K562 (cell line): ENCODE measurements around the gene EAPP. TPM values are rescaled to one million over a fixed set of nuclear protein-coding genes. Genes with fewer than 3 reads are reported as not detected.

Experiments used
- BACH1 ChIP-seq: fragments of 200-800 bp; sonication (Bioruptor generic); IDR thresholded peaks from 2 replicates; pipeline ENCODE4 v1.6.1; 2016; ENCODE audit warnings: missing genetic modification characterization, missing compliant biosample characterization
- BHLHE40 ChIP-seq: IDR thresholded peaks from 2 replicates; pipeline ENCODE4 v1.6.1; 2011; ENCODE audit warnings: low read length, improper control_type of control experiment
- CEBPB ChIP-seq: fragments of 450-650 bp; IDR thresholded peaks from 2 replicates; pipeline ENCODE4 v1.6.1; 2016; ENCODE audit warnings: missing genetic modification characterization, missing compliant biosample characterization
- CREB3L1 ChIP-seq: fragments of 450-650 bp; IDR thresholded peaks from 2 replicates; pipeline ENCODE4 v1.6.1; 2014; ENCODE audit warnings: low read depth, mild to moderate bottlenecking, moderate library complexity, borderline replicate concordance
- EHMT2 ChIP-seq: fragments of 450-650 bp; IDR thresholded peaks from 2 replicates; pipeline ENCODE4 v1.6.1; 2018; ENCODE audit warnings: antibody characterized with exemption
- EP300 ChIP-seq: IDR thresholded peaks from 2 replicates; pipeline ENCODE4 v1.6.1; 2012; ENCODE audit warnings: low read length, improper control_type of control experiment
- FOS ChIP-seq: IDR thresholded peaks from 3 replicates; pipeline ENCODE4 v1.6.1; 2011; ENCODE audit not compliant: insufficient read length; ENCODE audit errors: extremely low read depth
- GABPB1 ChIP-seq: sonication (generic); formaldehyde crosslinking; IDR thresholded peaks from 2 replicates; pipeline ENCODE4 v1.8.0; 2022; ENCODE audit warnings: mild to moderate bottlenecking, missing genetic modification reagents
- HIVEP1 ChIP-seq: fragments of 250-450 bp; sonication (Bioruptor Pico); IDR thresholded peaks from 2 replicates; pipeline ENCODE4 v1.4.0; 2020; ENCODE audit warnings: mild to moderate bottlenecking
- JUNB ChIP-seq: fragments of 450-650 bp; formaldehyde crosslinking; conservative IDR thresholded peaks from 2 replicates; pipeline ENCODE4 v1.4.0; 2020; ENCODE audit warnings: mild to moderate bottlenecking
- KDM5B ChIP-seq: fragments of 200-600 bp; sonication (generic); IDR thresholded peaks from 2 replicates; pipeline ENCODE4 v1.6.1; 2012; ENCODE audit warnings: low read depth, mild to moderate bottlenecking, moderate library complexity, low read length, control low read depth, inconsistent platforms; ENCODE audit not compliant: insufficient replicate concordance
- PHF20 ChIP-seq: fragments of 450-650 bp; IDR thresholded peaks from 2 replicates; pipeline ENCODE4 v1.6.1; 2018; ENCODE audit not compliant: partially characterized antibody
- PTRF ChIP-seq: fragments of 450-650 bp; IDR thresholded peaks from 2 replicates; pipeline ENCODE4 v1.6.1; 2016; ENCODE audit warnings: mild to moderate bottlenecking, missing genetic modification characterization, missing compliant biosample characterization
- RAD21 ChIP-seq, 2 experiments: fragments of 250-450 bp in 1 of 2; fragments of 450-650 bp in 1 of 2; sonication (Bioruptor Pico) in 1 of 2; formaldehyde crosslinking in 1 of 2; IDR thresholded peaks in 1 of 2; conservative IDR thresholded peaks in 1 of 2; 2 replicates each; pipeline versions ENCODE4 v1.4.0 to v1.8.0; 2020 to 2022; ENCODE audit warnings: mild to moderate bottlenecking in 2 of 2, moderate library complexity in 1 of 2
- REST ChIP-seq, 2 experiments: fragments of 450-650 bp; formaldehyde crosslinking in 1 of 2; IDR thresholded peaks; 2 replicates each; pipeline versions ENCODE4 v1.4.0 to v1.6.1; 2014 to 2020; ENCODE audit warnings: mild to moderate bottlenecking in 2 of 2, borderline replicate concordance in 1 of 2, low read depth in 1 of 2
- SMARCE1 ChIP-seq: fragments of 450-650 bp; IDR thresholded peaks from 2 replicates; pipeline ENCODE4 v1.7.1; 2016; ENCODE audit warnings: mild to moderate bottlenecking
- ZFX ChIP-seq: sonication (generic); formaldehyde crosslinking; IDR thresholded peaks from 2 replicates; pipeline ENCODE4 v1.8.0; 2022; ENCODE audit warnings: mild to moderate bottlenecking, missing genetic modification reagents, moderate library complexity
- ZNF766 ChIP-seq: fragments of 200-800 bp; sonication (Bioruptor generic); conservative IDR thresholded peaks from 2 replicates; pipeline ENCODE4 v1.6.1; 2016; ENCODE audit warnings: missing genetic modification characterization, missing compliant biosample characterization
- polyA plus RNA-seq, 8 experiments: library from polyadenylated mRNA; depleted of rRNA in 4 of 8; stranded (reverse) in 5 of 8; unstranded in 3 of 8; fragments of >200 nt; fragmentation: Nextera tagmentation in 2 of 8; fragmentation: Illumina TruSeq in 1 of 8; extraction: Ambion mirVana in 2 of 8; extraction: Trizol in 1 of 8; gene quantifications; 2 replicates each; pipeline versions ENCODE4 v1.2.1 to v1.2.3, GENCODE V29; 2011 to 2014; ENCODE audit warnings: inconsistent platforms in 1 of 8, missing spikeins in 1 of 8
- total RNA-seq, 7 experiments: library from RNA; depleted of rRNA in 6 of 7; stranded (reverse); fragments of >200 nt in 6 of 7; fragmentation: Illumina TruSeq in 2 of 7; extraction: Trizol in 2 of 7; gene quantifications; 2 replicates each; pipeline versions ENCODE4 v1.2.1 to v1.2.3, GENCODE V29; 2011 to 2021; ENCODE audit warnings: low replicate concordance in 1 of 7

The EAPP gene
- total and polyA plus RNA-seq, 9 of the 15 experiments (the other 6 are each of a cell fraction or from before 2014, with no cell fraction given), result 19.0 to 67.6 (median 30.3) TPM

DNA sequence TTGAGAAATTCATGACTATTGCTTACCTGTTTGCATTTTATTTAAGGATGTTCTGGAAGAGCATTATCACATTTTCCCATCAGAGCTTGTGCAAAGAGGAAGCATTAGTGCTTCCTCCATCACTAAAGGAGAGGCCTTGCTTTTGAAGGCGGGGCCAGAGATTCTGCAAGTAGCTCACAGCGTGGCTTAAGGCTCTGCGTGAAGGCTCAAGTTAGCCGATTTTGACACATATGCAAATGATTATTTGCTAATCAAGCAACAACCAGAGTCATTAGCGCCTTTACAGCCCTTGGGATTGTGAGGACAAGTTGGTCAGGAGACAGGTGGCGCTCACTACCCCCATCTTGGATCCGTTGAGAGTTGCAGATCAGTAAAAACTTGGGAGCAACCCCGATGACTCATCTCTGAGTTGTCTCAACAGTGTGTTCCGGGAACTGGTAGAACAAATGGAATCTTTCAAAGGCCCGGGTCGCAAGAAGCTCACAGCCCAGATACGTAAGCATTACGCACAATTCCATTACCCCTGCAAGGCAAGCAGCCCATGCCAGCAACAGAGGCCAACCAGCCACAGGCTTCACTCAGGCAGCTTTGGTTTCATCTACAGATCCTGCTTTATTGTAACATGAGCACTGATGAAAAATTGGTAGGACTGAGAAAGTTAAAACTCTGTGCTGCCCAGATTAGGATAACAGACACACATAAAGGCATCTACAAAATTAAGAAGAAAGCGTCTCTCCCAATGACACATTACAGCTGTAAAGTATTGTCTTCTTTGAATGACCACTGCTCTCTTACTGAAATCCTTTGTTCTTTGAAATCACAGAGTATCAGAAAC lies 42.6 kb downstream of the EAPP start (continued):
- no peak for TF ChIP-seq GABPB1 (CRISPR knock-in tag)
- TF ChIP-seq REST (IDR thresholded peaks at IDR 0.05; ENCODE audit: borderline replicate concordance), result peak; percentile 13; the same call in 1 of the 2 replicates
- TF ChIP-seq REST (CRISPR knock-in tag; IDR thresholded peaks at IDR 0.05; ENCODE audit: low read depth), result no peak
- TF ChIP-seq PTRF, result no peak
- TF ChIP-seq PHF20, result peak; percentile 59
- 0 out of 2 replicates have a peak, but pooled peaks have one; percentile 30 for TF ChIP-seq EP300
- TF ChIP-seq HIVEP1 (CRISPR knock-in tag), result no peak
- 0 out of 2 replicates have a peak, but pooled peaks have one; percentile 46 for TF ChIP-seq CREB3L1
- TF ChIP-seq KDM5B, result peak; percentile 53
- TF ChIP-seq JUNB (CRISPR knock-in tag), result peak; percentile 65; the same call in 1 of the 2 replicates
- TF ChIP-seq FOS, result peak; percentile 68
- TF ChIP-seq SMARCE1, result peak; percentile 68
- TF ChIP-seq ZNF766 (CRISPR knock-in tag), result 0 out of 2 replicates have a peak, but pooled peaks have one; percentile 59
- TF ChIP-seq BACH1, result peak; percentile 26; the same call in 1 of the 2 replicates
- peak; percentile 9 to 23; a peak in 2 of 4 replicates for TF ChIP-seq RAD21 (CRISPR knock-in tag; conservative IDR thresholded peaks at IDR 0.05 in 1 of 2, IDR thresholded peaks at IDR 0.05 in 1 of 2)
- TF ChIP-seq ZFX, result peak; percentile 56
- 0 out of 2 replicates have a peak, but pooled peaks have one; percentile 46 for TF ChIP-seq EHMT2
- TF ChIP-seq CEBPB (tag), result peak; percentile 33; the same call in 1 of the 2 replicates
- 0 out of 2 replicates have a peak, but pooled peaks have one; percentile 18 for TF ChIP-seq BHLHE40
